ENCODE measurements around the gene PRKCE. TPM values are rescaled to one million over a fixed set of nuclear protein-coding genes. Genes with fewer than 3 reads are reported as not detected.
A peak's percentile ranks its signal among the peaks of the same experiment; 100 is the strongest.
"Not testable (repeated sequence)": the region's sequence is repeated elsewhere in the genome, so short reads cannot be mapped to it uniquely, and the experiment has no call there.

PRKCE gene
- total and polyA plus RNA-seq, 7 donors = 3.0 to 22.8 (median 16.1) TPM

DNA sequence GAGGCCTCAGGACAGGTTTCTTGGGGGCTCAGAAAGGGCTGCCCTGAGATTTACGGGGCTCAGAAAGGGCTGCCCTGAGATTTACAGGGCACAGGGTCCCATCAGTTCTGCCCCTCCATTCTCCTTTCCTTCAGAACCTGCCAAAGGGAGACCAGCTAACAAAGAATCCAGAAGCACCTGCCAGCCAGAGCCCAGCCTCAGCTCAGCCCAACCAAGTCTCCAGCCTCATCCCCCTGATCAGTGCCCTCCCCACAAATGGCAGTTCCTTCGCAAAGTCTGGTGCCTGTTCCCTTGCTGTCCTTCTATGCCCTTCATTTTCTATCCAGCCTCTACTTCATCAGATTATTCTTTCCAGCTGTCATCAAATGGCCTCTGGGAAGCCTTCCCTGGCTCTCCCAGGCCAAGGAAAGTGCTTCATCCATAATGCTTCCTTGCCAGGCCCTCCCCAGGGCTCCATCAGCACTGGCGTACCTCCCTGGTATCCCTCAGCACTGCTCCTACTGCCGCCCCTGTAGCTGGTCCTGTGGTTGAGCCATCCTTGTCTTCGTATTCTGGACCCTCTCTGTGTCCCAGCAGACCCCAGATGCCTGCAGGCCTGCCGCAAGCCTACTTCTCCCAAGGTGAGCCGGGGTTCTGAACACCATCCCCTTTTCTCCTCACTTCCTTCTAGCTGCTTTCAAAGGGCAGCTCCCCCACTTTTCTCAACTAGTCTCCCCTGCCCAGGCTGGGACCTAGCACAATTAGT is 549.6 kb downstream of the PRKCE start:
- Histone ChIP-seq H3K4me3 (no peak overlapping the region), H3K36me3 (ENCODE audit: insufficient read depth in 1 of 2, low read depth in 1 of 2) (no peaks in the 10 kb centered on the region), H3K27me3 (ENCODE audit: insufficient read depth in 3 of 3, low read length in 2 of 3) (no peaks in the 10 kb centered on the region), H3K4me1 (no peaks in the 10 kb centered on the region), H3K27ac (peak overlapping the region; percentile 30), H3K9me3 (no peaks in the 10 kb centered on the region)
- TF ChIP-seq, protein P1, sequence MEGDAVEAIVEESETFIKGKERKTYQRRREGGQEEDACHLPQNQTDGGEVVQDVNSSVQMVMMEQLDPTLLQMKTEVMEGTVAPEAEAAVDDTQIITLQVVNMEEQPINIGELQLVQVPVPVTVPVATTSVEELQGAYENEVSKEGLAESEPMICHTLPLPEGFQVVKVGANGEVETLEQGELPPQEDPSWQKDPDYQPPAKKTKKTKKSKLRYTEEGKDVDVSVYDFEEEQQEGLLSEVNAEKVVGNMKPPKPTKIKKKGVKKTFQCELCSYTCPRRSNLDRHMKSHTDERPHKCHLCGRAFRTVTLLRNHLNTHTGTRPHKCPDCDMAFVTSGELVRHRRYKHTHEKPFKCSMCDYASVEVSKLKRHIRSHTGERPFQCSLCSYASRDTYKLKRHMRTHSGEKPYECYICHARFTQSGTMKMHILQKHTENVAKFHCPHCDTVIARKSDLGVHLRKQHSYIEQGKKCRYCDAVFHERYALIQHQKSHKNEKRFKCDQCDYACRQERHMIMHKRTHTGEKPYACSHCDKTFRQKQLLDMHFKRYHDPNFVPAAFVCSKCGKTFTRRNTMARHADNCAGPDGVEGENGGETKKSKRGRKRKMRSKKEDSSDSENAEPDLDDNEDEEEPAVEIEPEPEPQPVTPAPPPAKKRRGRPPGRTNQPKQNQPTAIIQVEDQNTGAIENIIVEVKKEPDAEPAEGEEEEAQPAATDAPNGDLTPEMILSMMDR (IDR thresholded peaks at IDR 0.05) = no peak
- WGBS, 3 donors = 85 to 94% (median 91%) methylated on average over 7 of the region's 7 CpGs
- no peak for ATAC-seq
- DNase-seq = no peak
- intact Hi-C loops (cut with DNase I) = no loop called here

DNA sequence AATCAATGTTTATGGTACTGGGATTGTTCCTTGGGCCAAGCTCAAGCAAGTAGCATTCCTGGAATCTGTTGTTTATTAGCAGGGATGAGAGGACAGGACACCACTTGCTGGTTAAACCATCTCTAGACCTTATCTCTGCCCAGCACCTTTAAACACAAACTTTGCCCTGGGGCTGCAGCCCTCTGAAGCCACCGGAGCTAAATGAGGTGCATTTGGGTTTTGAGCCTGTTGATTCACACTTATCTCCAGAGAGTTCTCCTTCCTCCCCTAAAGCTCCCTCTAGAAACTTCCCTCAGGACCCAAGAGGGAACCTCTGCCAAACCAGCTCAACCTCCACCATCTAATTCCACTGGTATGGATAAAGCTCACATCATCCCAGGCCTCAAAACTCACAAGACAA is 551.0 kb downstream of the PRKCE start:
- Histone ChIP-seq H3K4me1 (no peaks in the 10 kb centered on the region), H3K36me3 (ENCODE audit: insufficient read depth in 1 of 2, low read depth in 1 of 2) (no peaks in the 10 kb centered on the region), H3K27me3 (ENCODE audit: insufficient read depth in 3 of 3, low read length in 2 of 3) (no peaks in the 10 kb centered on the region), H3K4me3 (no peak overlapping the region), H3K9me3 (no peaks in the 10 kb centered on the region), H3K27ac (no peak overlapping the region)
- WGBS, 3 donors = 92 to 93% (median 93%) methylated on average over 1 of the region's 1 CpG
- TF ChIP-seq, protein P1 (IDR thresholded peaks at IDR 0.05) = no peak
- ATAC-seq = no peak
- intact Hi-C loops (cut with DNase I) = no loop called here
- no peak for DNase-seq

DNA sequence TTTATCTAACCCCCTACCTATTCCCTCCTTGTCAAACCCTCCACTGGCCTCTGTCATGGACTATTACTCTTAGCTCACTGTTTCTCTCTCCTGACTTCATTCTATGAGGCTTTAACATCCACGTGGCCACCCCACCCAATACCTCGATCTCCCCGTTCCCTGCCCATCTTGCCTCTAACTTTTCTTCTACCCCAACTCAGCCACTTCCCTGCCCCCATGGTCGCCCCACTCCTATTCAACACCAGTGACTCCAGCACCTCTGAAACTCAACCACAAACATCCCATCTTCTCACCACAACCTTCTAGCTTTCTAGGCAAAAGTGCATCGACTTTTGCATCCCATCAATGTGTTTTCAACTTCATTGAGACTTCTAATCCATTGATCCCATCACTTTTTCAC is 551.5 kb downstream of the PRKCE start:
- TF ChIP-seq, protein P1 (IDR thresholded peaks at IDR 0.05) = no peak
- intact Hi-C loops (cut with DNase I) = no loop called here
- no peak for DNase-seq
- Histone ChIP-seq H3K4me3 (no peak overlapping the region), H3K4me1 (no peaks in the 10 kb centered on the region), H3K27ac (no peak overlapping the region), H3K9me3 (no peaks in the 10 kb centered on the region), H3K36me3 (ENCODE audit: insufficient read depth in 1 of 2, low read depth in 1 of 2) (no peaks in the 10 kb centered on the region), H3K27me3 (ENCODE audit: insufficient read depth in 3 of 3, low read length in 2 of 3) (no peaks in the 10 kb centered on the region)
- ATAC-seq = no peak
- WGBS, 3 donors = 82 to 88% (median 82%) methylated on average over 5 of the region's 5 CpGs

DNA sequence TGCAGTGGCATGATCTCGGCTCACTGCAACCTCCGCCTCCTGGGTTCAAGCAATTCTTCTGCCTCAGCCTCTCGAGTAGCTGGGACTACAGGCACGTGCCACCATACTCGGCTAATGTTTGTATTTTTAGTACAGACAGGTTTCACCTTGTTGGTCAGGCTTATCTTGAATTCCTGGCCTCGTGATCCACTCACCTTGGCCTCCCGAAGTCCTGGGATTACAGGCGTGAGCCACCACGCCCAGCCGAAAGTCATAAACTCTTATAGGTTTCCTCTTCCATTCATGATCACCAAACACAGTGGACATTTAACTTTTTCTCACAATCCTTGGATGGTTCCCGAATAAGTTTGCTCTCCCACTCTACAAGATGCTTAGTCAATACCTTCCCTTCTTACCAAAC is 552.2 kb downstream of the PRKCE start:
- H3K4me1 ChIP-seq; intact Hi-C loops (cut with DNase I); H3K36me3 ChIP-seq (ENCODE audit: insufficient read depth in 1 of 2, low read depth in 1 of 2); H3K4me3 ChIP-seq; H3K27me3 ChIP-seq (ENCODE audit: insufficient read depth in 3 of 3, low read length in 2 of 3); H3K9me3 ChIP-seq; ATAC-seq; DNase-seq; H3K27ac ChIP-seq: not testable (repeated sequence)
- WGBS, 3 donors = 90 to 95% (median 94%) methylated on average over 11 of the region's 11 CpGs

DNA sequence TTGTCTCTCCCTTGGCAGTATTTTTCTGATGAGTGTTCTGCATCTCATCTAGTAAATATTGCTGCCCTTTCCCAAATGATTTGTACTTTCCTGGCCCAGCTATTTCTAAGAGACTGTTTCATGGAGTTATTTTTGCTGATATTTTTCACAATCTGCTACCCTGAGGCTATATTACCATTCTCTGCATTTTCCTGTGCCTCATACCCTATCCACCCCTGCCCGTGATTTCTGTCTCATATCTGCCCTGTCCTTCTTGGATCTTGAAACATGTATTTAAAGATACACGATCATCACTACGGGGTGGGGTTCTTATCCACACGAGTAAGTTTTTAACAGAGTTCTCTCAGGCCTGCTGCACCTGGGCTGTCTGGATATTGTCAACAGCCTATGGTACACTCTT is 556.1 kb downstream of the PRKCE start:
- H3K9me3 ChIP-seq = peaks cover 9% of the 10 kb centered on the region
- H3K4me3 ChIP-seq = no peak overlapping the region
- H3K4me1 ChIP-seq = no peaks in the 10 kb centered on the region
- TF ChIP-seq, protein P1 (IDR thresholded peaks at IDR 0.05) = no peak
- no peak overlapping the region for H3K27ac ChIP-seq
- no peaks in the 10 kb centered on the region for H3K36me3 ChIP-seq (ENCODE audit: insufficient read depth in 1 of 2, low read depth in 1 of 2)
- no peak for ATAC-seq
- intact Hi-C loops (cut with DNase I) = no loop called here
- no peak for DNase-seq
- no peaks in the 10 kb centered on the region for H3K27me3 ChIP-seq (ENCODE audit: insufficient read depth in 3 of 3, low read length in 2 of 3)
- 86 to 98% (median 91%) methylated on average over 4 of the region's 4 CpGs for WGBS, 3 donors

Data from psoas muscle (tissue), 8 donors.